Measurements from ENCODE around the gene MYL12B.

MYL12B gene

GRCh38 chr18:3233433-3234168 is 28.3 kb upstream of the MYL12B start:
- H3K27ac ChIP-seq = no peak overlapping the region
- DNase-seq (ENCODE audit: low read depth, low spot score) = no peak

- no peak overlapping the region for H3K27ac ChIP-seq
- DNase-seq (ENCODE audit: low read depth, low spot score) = no peak
These were observed 27.5 kb upstream of the MYL12B start for GRCh38 chr18:3234457-3234856.

- no peak overlapping the region for H3K27ac ChIP-seq
- no peak for DNase-seq (ENCODE audit: low read depth, low spot score)
These were observed 26.1 kb upstream of the MYL12B start for GRCh38 chr18:3235846-3236245.

GRCh38 chr18:3236470-3236869 is 25.5 kb upstream of the MYL12B start:
- H3K27ac ChIP-seq = no peak overlapping the region
- no peak for DNase-seq (ENCODE audit: low read depth, low spot score)

GRCh38 chr18:3238742-3239141 is 23.2 kb upstream of the MYL12B start:
- DNase-seq (ENCODE audit: low read depth, low spot score) = no peak
- H3K27ac ChIP-seq = no peak overlapping the region

GRCh38 chr18:3245185-3245564 is 16.8 kb upstream of the MYL12B start:
- no peak overlapping the region for H3K27ac ChIP-seq
- no peak for DNase-seq (ENCODE audit: low read depth, low spot score)

GRCh38 chr18:3245853-3246634 is 15.9 kb upstream of the MYL12B start:
- peak overlapping the region; percentile 96 for H3K27ac ChIP-seq
- DNase-seq (ENCODE audit: low read depth, low spot score) = no peak

- peak overlapping the region; percentile 96 for H3K27ac ChIP-seq
- no peak for DNase-seq (ENCODE audit: low read depth, low spot score)
These were observed 15.2 kb upstream of the MYL12B start for GRCh38 chr18:3246635-3247239.

GRCh38 chr18:3247240-3248061 is 14.5 kb upstream of the MYL12B start, which contains the start of gene MYL12A:
MYL12A (plus strand) TSS chr18:3247801; CDS start chr18:3253248, 5,447 bp downstream.
- H3K27ac ChIP-seq = peak within 1 kb of the TSS; percentile 96

GRCh38 chr18:3248062-3248657 is 13.8 kb upstream of the MYL12B start:
- H3K27ac ChIP-seq = peak overlapping the region; percentile 96
- DNase-seq (ENCODE audit: low read depth, low spot score) = no peak

More at GRCh38 chr18:3247240-3248061, 14.5 kb upstream of the MYL12B start, which contains the start of gene MYL12A:
- peak; percentile 94 for DNase-seq (ENCODE audit: low read depth, low spot score)

- peak overlapping the region; percentile 96 for H3K27ac ChIP-seq
- no peak for DNase-seq (ENCODE audit: low read depth, low spot score)
These were observed 13.1 kb upstream of the MYL12B start for GRCh38 chr18:3248658-3249359.

- DNase-seq (ENCODE audit: low read depth, low spot score) = no peak
These were observed 11.5 kb upstream of the MYL12B start for GRCh38 chr18:3250237-3251107.

GRCh38 chr18:3251249-3251962 is 10.5 kb upstream of the MYL12B start:
- DNase-seq (ENCODE audit: low read depth, low spot score) = no peak
- peak overlapping the region; percentile 96 for H3K27ac ChIP-seq

More at GRCh38 chr18:3250237-3251107, 11.5 kb upstream of the MYL12B start:
- peak overlapping the region; percentile 96 for H3K27ac ChIP-seq

GRCh38 chr18:3251963-3252277 is 10.0 kb upstream of the MYL12B start:
- H3K27ac ChIP-seq = peak overlapping the region; percentile 97
- DNase-seq (ENCODE audit: low read depth, low spot score) = no peak

GRCh38 chr18:3252843-3253242 is 9.1 kb upstream of the MYL12B start:
- DNase-seq (ENCODE audit: low read depth, low spot score) = no peak
- peak overlapping the region; percentile 97 for H3K27ac ChIP-seq

- H3K27ac ChIP-seq = peak overlapping the region; percentile 97
- no peak for DNase-seq (ENCODE audit: low read depth, low spot score)
These were observed 7.2 kb upstream of the MYL12B start for GRCh38 chr18:3254725-3255124.

- peak overlapping the region; percentile 97 for H3K27ac ChIP-seq
- DNase-seq (ENCODE audit: low read depth, low spot score) = no peak
These were observed 6.2 kb upstream of the MYL12B start for GRCh38 chr18:3255611-3256165.

Data from epithelial cell of prostate (primary cell).